Stimulated activated CD8-positive, alpha-beta memory T cell treated with anti-CD3 and anti-CD28 coated beads, Interleukin-12 subunit alpha, Interleukin-12 subunit beta, amount 100 ng/mL, for 1 hour (primary cell): Measurements from ENCODE around the gene KCNN3.
"Not testable (repeated sequence)": the region's sequence is repeated elsewhere in the genome, so short reads cannot be mapped to it uniquely, and the experiment has no call there.

Source experiments
- DNase-seq: peaks from one replicate; pipeline ENCODE4 v3.0.0-alpha.2; 2020; ENCODE audit warnings: low read depth

The KCNN3 gene

GRCh38 chr1:154870115-154870571, at the start of gene KCNN3:
KCNN3 (minus strand) TSS chr1:154870281; CDS start chr1:154869964, 317 bp downstream.
- peak; percentile 38 for DNase-seq

DNA sequence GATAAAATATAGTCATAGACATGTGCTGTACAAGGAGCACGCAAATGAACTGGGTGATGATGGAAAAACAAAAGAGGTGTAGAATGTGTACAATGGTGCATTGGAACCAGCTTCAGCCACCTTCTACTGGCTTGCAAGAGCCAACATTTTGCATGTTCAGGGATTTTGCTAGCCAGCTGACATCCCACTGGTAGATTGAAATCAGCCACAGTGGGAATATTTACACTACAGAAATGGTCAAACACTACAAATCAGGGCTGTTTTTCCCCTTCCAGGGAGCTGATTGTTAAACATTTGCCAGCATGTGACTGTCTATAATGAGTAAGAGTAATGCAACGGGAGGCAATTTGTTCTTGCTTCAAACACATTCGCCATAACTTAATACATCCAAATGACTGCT, 43.2 kb upstream of the KCNN3 start:
- DNase-seq, result no peak

DNA sequence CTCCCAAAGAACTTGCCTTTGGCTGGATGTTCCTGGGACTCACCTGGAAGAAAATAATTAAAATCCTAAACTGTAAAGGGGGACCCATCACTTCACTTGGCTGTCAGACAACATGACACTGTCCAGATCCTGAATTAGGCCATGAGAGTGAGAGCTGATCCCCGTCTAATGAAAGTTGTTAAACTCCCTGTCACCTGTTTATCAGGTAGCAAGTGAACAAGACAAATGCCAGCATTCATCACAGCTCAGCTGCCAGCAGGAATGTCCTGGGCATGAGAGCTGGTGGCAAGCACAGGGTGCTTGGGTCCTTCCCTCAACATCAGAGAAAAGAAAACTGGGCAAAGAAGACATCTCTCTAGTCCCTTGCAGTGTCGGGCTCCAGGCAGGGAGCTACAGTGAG, 42.7 kb upstream of the KCNN3 start:
- DNase-seq, result no peak

DNA sequence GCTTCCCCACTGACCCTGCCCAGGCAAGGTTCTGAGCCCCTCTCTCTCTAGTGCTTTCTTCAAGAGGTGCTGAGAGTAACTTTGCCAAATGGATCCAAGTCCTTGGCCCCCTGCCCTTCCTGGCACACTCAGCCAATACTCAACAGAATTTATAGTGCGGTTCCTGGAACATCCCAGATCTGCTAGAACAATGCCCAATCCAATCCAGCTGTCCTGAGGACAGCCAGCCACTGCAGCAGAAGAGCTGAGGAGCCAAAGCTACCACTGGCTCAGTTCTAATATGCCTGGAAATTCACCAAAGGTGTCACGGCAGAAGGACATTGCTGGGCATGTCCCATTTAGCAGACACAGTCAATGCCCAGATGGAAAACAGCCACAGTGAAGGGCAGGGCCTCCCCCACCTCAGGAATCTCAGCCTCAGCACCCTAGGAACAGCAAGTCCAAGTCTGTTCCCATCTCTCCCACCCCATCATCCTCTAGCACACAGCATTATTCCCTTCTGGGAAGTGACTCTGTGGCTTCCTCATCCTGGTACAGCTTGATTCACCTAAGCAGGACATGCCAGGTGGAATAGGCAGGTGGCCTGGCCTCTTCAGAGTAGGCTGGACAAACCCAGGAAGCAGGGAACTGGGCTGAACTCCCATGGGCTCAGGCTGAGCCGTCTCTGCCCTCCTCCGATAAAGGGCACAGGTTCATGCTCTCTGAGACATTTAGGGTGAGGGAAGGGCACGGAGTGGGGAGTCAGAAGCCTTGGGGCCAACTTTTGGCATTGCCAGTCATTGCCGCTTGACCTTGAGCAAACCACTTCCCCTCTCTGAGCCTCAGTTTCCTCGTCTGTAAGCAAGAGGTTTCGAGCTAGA, 41.8 kb upstream of the KCNN3 start:
- DNase-seq, result no peak

- DNase-seq, result no peak
Observed at GRCh38 chr1:154910851-154911250, 40.8 kb upstream of the KCNN3 start.

DNA sequence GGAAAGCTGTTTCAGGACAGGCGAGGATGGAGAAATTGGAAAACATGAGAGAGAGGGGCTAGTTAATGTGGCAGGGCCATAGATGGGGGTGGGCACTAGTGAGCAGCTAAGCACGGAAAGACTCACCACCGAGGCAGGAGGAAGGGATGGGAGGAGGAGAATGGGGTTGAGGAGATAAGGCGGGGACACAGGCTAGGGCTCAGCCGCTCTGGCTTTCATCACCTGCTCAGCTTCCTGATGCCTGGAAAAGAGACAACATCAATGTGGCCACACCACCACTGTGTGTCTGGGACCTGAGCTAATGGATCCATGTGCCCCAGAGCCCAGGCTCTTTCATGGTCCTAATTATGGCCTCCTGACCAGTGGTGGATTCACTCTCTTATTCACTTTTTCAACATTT, 38.9 kb upstream of the KCNN3 start:
- DNase-seq, result no peak

DNA sequence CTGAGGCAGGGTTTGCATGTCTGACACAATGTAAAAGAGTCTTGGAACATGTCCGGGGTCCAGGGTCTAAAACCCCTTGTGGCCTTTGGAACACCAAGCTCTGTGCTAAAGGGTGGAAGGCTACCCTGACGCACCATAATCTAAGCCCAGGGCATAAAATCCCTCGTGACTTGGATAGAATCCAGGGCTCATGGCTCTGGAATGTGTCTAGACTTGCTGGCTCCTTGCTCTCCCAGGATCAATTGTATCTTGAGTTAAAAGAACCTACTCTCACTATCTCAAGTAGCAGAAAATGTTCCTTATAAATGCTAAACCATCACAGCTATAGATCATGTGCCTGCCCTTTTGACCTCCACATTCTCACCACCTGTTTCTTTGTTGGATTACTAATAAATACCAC, 38.0 kb upstream of the KCNN3 start:
- DNase-seq, result not testable (repeated sequence)

GRCh38 chr1:154906621-154907081, 36.6 kb upstream of the KCNN3 start:
- DNase-seq, result no peak

DNA sequence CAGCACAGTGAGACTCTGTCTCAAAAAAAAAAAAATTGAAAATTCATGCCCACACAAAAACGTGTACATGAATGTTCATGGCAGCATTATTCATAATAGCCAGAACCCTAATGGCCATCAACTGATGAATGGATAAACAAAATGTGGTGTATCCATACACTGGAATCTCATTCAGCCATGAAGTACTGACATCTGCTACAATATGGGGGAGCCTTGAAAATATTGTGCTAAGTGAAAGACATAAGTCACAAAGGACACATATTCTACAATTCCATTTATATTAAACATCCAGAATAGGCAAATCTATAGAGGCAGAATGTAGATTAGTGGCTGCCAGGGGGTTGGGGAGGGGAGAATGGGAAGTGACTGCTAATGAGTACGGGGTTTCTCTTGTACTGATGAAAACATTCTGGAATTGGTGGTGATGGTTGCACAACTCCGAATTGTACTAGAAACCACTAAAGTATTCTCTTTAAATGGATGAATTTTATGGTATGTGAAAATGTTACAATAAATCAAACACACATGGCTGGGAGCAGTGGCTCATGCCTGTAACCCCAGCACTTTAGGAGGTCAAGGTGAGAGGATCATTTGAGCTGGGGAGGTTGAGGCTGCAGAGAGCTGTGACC, 33.0 kb upstream of the KCNN3 start:
- DNase-seq, result no peak

DNA sequence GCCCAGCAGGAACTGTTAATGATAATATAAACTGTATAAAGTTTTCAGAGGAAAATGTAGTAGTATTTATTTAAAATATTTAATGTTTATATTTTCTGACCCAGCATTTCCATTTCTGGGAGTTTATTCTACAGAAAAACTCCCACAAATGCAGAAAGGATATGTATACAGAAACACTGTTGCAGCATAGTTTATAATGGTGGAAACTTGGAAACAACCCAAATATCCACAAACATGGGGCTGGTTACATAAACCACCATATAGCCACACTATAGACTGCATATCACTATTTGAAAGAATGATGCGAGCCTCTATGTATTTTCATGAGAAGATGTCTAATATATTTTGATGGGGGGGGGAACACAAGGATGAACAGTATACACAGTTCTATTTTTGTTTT, 31.5 kb upstream of the KCNN3 start:
- DNase-seq, result no peak

- no peak for DNase-seq
Observed at GRCh38 chr1:154899041-154899440, 29.0 kb upstream of the KCNN3 start.

- no peak for DNase-seq
Observed at GRCh38 chr1:154896771-154897286, 26.7 kb upstream of the KCNN3 start.

DNA sequence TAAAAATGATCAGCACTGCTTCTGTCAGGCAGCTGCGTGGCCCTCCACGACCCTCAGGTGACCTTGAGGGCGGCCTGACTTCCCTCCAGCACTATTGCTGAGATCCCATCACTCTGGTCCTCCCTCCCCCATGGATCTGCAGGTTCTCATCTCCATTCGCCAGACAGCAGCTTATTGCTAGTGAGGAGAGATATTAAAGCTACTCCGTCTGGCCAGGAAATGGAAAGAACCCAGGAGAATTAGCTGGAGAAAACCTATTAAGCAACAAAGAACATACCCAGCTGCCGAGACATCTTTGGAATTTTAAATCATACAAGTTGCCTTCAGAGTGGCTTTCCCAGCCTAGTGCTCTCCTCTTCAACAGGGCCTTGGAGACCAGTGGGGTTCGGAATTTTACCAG, 25.7 kb upstream of the KCNN3 start:
- DNase-seq, result no peak

DNA sequence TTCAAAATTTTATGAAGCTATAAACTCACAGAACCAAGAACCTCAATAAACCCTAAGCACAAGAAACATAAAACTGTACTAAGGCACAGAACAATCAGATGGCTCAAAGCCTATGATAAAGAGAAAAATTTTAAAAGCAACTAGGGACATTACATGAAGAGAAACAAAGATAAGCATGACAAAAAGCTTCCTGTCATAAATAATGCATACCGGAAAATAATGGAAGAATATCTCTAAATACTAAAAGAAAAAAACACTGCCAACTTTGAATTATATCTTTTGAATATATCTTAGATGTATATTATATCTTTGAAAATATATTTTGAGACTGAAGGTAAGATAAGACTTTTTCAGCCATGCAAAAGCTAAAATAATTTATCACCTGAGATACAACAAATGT, 21.4 kb upstream of the KCNN3 start:
- no peak for DNase-seq

DNA sequence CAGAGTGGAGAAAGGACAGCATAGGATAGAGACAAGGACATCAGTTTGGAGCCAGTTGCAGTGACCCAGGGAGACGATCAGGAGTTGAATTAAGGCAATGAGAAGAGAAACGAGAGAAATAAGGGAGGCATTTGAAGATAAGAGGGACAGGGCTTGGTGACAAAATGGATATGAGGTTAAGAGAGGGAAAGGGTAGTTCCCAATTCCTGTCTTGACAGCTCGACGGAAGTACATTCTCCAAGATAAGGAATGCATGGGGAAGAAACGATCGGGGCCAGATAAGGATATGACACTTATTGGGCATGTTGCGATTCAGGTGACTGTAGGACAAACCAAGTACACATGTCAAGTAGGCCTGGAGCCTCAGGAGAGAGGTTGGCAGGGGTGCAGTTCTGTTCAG, 18.7 kb upstream of the KCNN3 start:
- DNase-seq, result no peak

DNA sequence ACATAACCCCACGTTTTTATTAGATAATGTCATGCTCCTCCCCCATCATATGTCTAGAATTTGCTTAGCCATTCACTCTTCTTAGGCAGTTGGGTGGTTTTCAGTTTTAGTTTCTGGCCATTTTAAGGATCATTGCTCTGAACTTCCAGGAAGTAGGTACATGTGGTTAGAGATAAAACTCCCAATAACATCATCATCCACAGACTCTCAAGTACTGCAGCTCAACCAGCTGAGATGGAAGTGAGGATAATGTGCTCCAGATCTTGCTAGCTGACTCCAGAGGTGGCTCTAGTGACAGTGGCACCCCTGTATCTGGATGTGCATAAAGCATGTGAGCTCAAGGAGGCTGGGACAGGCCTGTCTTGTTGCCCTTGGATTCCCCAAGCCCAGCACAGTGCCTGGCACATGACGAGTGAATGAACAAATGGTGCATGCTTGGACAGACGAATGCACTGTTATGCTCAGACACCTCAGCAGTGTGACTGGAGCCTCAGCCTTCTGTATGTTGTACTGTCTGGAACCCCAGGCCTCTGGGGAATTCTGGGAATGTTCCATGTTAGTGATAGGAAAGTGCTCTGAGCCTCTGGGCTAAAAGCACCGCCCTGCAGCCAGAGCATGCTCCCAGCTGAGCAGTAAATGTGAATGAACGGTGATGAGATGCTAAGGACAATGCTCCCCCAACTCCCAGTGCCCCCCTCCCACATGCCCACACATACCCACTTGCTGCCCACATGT, 16.4 kb upstream of the KCNN3 start:
- DNase-seq, result no peak

DNA sequence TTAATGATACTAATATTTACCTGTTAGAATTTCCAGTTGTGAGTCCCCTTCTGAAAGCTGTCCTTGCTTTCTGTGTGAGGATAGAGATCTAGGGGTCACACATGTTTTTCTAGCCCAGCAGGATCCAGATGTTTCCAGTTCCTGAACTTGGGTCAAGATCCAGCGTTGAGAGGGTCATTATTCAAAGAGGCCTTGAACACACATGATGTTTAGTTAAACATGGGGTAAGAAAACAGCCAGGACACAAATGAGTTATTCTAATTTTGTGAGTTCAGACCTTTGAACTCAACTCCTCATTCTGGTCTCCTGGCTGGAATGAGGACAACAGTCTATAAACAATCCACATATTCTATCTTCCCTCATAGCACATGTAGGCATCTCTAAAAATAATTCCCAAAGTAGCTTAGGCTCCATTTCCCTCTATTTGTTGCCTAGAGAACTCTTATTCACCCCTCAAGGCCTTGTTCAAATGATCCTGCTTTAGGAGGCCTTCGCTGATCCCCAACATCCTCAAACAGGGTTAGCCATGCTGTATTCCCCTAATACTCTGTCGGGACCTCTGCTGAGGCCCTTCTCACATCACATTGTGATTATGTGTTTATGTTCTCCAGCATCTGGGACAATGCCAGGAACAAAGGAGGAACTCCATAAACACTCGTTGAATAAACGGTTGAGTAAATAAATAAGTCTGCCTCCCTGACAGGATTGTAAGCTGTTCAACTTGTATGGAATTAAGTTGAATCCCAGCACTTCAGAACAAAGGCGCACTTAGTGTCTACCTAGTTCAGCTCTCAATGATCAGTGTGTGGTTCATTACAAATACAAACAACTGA, 15.0 kb upstream of the KCNN3 start:
- DNase-seq, result no peak

- no peak for DNase-seq
Observed at GRCh38 chr1:154883919-154884868, 14.1 kb upstream of the KCNN3 start.

DNA sequence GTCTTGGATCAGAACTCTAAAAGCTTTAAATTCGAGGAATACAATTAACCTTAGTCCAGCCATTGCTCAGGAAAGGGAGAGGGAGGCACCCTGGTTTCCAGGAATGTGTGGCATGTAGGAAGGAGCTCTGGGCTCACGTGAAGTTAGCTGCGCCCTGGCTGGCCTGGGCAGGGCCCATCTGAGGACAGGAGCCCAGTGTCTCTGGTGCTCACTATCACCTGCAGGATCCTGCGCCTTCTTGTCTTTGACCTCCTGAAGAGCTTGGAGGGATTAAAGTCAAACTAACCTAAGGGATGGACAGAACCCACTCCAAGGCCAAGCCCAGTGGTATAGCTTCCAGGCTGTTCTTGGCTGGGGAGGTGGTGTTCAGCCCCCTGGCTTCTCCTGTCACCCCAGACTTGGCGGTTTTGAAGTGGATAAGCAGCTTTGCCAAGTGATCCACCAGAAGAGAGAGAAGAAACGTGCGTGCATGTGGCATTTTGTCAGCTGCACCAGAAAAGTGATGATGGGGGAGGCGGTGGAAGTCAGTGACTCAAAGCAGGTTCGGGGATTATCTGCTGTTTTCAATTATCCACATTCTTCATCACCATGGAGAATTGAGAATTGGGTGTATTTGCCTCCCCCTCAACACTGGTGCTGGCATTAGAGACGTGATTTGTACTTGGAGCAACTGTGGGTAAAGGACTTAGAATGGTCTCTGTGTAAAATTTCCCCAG, 11.9 kb upstream of the KCNN3 start:
- DNase-seq, result no peak

DNA sequence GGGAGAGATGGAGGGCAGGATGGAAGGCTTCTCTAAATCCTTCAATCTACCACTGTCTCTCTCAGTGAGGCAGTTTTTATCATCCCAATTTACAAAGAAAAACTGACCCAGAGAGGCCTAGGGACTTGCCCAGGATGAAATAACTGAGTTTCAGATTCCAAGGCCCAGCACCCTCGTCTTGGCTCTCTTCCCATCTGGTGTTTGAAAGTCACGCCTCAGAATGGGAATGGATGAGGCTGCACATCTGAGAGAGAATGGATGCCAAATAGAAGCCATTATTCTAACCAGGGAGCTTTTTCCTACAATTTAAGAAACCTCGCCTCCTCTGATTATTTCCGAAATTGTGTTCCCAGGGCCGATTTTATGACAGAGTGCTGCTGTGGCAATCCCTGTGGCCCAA, 10.6 kb upstream of the KCNN3 start:
- DNase-seq, result no peak
